HepG2 (cell line): ENCODE measurements around the gene CUL7. TPM values are rescaled to one million over a fixed set of nuclear protein-coding genes. Genes with fewer than 3 reads are reported as not detected.

ENCODE experiments used
- AKAP8 ChIP-seq: sonication (generic); formaldehyde crosslinking; IDR thresholded peaks from 2 replicates; pipeline ENCODE4 v1.5.1; 2020; ENCODE audit warnings: mild to moderate bottlenecking, missing genetic modification reagents
- ATF7 ChIP-seq, 2 experiments: fragments of 450-650 bp in 1 of 2; sonication (generic) in 1 of 2; formaldehyde crosslinking in 1 of 2; IDR thresholded peaks; 2 replicates each; pipeline versions ENCODE4 v1.4.0 to v1.6.1; 2016 to 2020; ENCODE audit warnings: antibody characterized with exemption in 1 of 2, mild to moderate bottlenecking in 1 of 2, missing genetic modification reagents in 1 of 2
- DNMT3B ChIP-seq: conservative IDR thresholded peaks from 2 replicates; pipeline ENCODE4 v1.6.1; 2016; ENCODE audit warnings: missing biosample characterization, control low read depth
- GABPB1 ChIP-seq: IDR thresholded peaks from 2 replicates; pipeline ENCODE4 v1.6.1; 2016; ENCODE audit warnings: mild to moderate bottlenecking, missing genetic modification reagents, moderate library complexity, missing compliant biosample characterization
- GATAD1 ChIP-seq: IDR thresholded peaks from 2 replicates; pipeline ENCODE4 v1.6.1; 2016; ENCODE audit warnings: missing genetic modification reagents, missing compliant biosample characterization
- HOXA9 ChIP-seq: sonication (generic); formaldehyde crosslinking; IDR thresholded peaks from 2 replicates; pipeline ENCODE4 v1.8.1; 2022; ENCODE audit warnings: missing genetic modification reagents, mild to moderate bottlenecking, moderate library complexity, borderline replicate concordance
- MBD4 ChIP-seq: IDR thresholded peaks from 2 replicates; pipeline ENCODE4 v1.6.1; 2012; ENCODE audit warnings: low read length, inconsistent platforms, borderline replicate concordance
- PCBP1 ChIP-seq: fragments of 200-400 bp; formaldehyde crosslinking; IDR thresholded peaks from 2 replicates; pipeline ENCODE4 v1.6.1; 2017; ENCODE audit warnings: mild to moderate bottlenecking, low read depth, low read length, borderline replicate concordance
- POLR2G ChIP-seq: fragments of 200-400 bp; formaldehyde crosslinking; IDR thresholded peaks from 2 replicates; pipeline ENCODE4 v1.6.1; 2018; ENCODE audit warnings: mild to moderate bottlenecking, low read depth, low read length, moderate library complexity
- RBM22 ChIP-seq: fragments of 200-400 bp; formaldehyde crosslinking; optimal IDR thresholded peaks from 2 replicates; pipeline ENCODE3; 2017; ENCODE audit warnings: mild to moderate bottlenecking, low read length, moderate library complexity
- RFXAP ChIP-seq: sonication (generic); formaldehyde crosslinking; IDR thresholded peaks from 2 replicates; pipeline ENCODE4 v1.4.0; 2020; ENCODE audit warnings: missing genetic modification reagents, borderline replicate concordance
- SSRP1 ChIP-seq: IDR thresholded peaks from 2 replicates; pipeline ENCODE4 v1.6.1; 2016; ENCODE audit warnings: control low read depth
- THAP9 ChIP-seq: sonication (generic); formaldehyde crosslinking; IDR thresholded peaks from 2 replicates; pipeline ENCODE4; 2020; ENCODE audit warnings: missing genetic modification reagents, mild to moderate bottlenecking, borderline replicate concordance
- ZBTB7B ChIP-seq: sonication (generic); formaldehyde crosslinking; IDR thresholded peaks from 2 replicates; pipeline ENCODE4 v1.4.0; 2020; ENCODE audit warnings: missing genetic modification reagents
- ZFX ChIP-seq: sonication (generic); formaldehyde crosslinking; IDR thresholded peaks from 2 replicates; pipeline ENCODE4 v1.4.0; 2020; ENCODE audit warnings: mild to moderate bottlenecking, low read depth, missing genetic modification reagents, moderate library complexity
- ZMYM3 ChIP-seq: sonication (generic); formaldehyde crosslinking; IDR thresholded peaks from 2 replicates; pipeline ENCODE4 v1.5.1; 2020; ENCODE audit warnings: mild to moderate bottlenecking, missing genetic modification reagents
- ZNF414 ChIP-seq: sonication (generic); formaldehyde crosslinking; IDR thresholded peaks from 2 replicates; pipeline ENCODE4 v1.5.0; 2020; ENCODE audit warnings: missing genetic modification reagents
- ZNF451 ChIP-seq: sonication (generic); formaldehyde crosslinking; IDR thresholded peaks from 2 replicates; pipeline ENCODE4 v1.5.0; 2020; ENCODE audit warnings: mild to moderate bottlenecking, missing genetic modification reagents
- ZNF598 ChIP-seq: sonication (generic); formaldehyde crosslinking; IDR thresholded peaks from 2 replicates; pipeline ENCODE4 v1.5.1; 2020; ENCODE audit warnings: mild to moderate bottlenecking, missing genetic modification reagents, borderline replicate concordance
- ZNF605 ChIP-seq: sonication (generic); formaldehyde crosslinking; IDR thresholded peaks from 2 replicates; pipeline ENCODE4 v1.8.0; 2022; ENCODE audit warnings: mild to moderate bottlenecking, missing genetic modification reagents
- ZNF746 ChIP-seq: sonication (generic); formaldehyde crosslinking; IDR thresholded peaks from 2 replicates; pipeline ENCODE4 v1.8.0; 2022; ENCODE audit warnings: mild to moderate bottlenecking, missing genetic modification reagents
- ZNF747 ChIP-seq: sonication (generic); formaldehyde crosslinking; IDR thresholded peaks from 2 replicates; pipeline ENCODE4 v1.8.1; 2023; ENCODE audit warnings: missing genetic modification reagents, mild to moderate bottlenecking, borderline replicate concordance
- ZNF772 ChIP-seq: sonication (generic); formaldehyde crosslinking; IDR thresholded peaks from 2 replicates; pipeline ENCODE4 v1.5.0; 2020; ENCODE audit warnings: mild to moderate bottlenecking, missing genetic modification reagents
- polyA plus RNA-seq, 8 experiments: library from polyadenylated mRNA; depleted of rRNA in 3 of 8; stranded (reverse) in 7 of 8; unstranded in 1 of 8; fragments of >200 nt; fragmentation: Illumina TruSeq in 4 of 8; extraction: Trizol in 4 of 8; gene quantifications; 2 replicates each; pipeline versions ENCODE4 v1.2.1 to v1.2.3, GENCODE V29; 2011 to 2016; ENCODE audit warnings: low read depth in 4 of 8, missing spikeins in 1 of 8, mixed read lengths in 1 of 8; ENCODE audit not compliant: insufficient read depth in 1 of 8
- total RNA-seq, 5 experiments: library from RNA; depleted of rRNA; stranded (reverse); fragments of >200 nt; fragmentation: Illumina TruSeq; extraction: Trizol; gene quantifications; 2 replicates each; pipeline ENCODE4 v1.2.3, GENCODE V29; 2016; ENCODE audit warnings: low read depth in 1 of 5
- TF ChIP-seq, protein P1 (sequence below): fragments of 450-650 bp; IDR thresholded peaks from 2 replicates; pipeline ENCODE4 v1.6.1; 2016
- TF ChIP-seq, protein P2 (sequence below): IDR thresholded peaks from 2 replicates; pipeline ENCODE4 v1.6.1; 2016; ENCODE audit warnings: missing compliant biosample characterization, missing genetic modification reagents, borderline replicate concordance

Gene CUL7
- total and polyA plus RNA-seq, 2 of the 13 experiments (the other 11 are each of a cell fraction or from before 2014, with no cell fraction given): 32.0 to 60.7 TPM

DNA sequence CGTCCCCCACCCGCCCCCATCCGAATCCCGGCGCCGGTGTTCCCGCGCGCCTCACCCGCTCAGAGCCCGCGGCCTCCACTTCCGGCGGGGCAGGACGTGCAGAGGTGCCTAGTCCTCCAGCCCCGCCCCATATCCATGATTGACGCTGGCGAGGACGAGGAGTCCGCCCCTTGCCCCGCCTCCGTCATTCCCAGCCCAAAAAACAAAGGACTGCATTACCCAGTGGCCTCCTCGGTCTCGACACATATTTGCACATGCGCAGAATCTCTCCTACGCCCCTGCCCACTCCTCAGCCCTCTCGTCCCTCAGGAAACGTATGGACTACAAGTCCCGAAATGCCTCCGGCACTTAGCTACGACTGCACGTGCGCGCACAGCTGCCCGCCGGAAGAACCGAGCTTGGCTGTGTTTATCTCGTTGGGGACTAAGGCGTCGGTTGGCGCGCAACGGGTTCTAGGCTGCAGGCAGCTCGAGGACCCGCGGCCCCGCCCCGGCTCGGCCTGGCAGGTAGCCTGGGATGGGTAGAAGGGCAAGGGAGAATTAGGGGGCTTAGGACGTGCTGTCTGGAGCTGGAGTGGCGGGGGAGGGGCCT is 39.7 kb downstream of the CUL7 start, which contains the start of the genes KLHDC3 and MEA1 (continued):
- TF ChIP-seq, protein P1, sequence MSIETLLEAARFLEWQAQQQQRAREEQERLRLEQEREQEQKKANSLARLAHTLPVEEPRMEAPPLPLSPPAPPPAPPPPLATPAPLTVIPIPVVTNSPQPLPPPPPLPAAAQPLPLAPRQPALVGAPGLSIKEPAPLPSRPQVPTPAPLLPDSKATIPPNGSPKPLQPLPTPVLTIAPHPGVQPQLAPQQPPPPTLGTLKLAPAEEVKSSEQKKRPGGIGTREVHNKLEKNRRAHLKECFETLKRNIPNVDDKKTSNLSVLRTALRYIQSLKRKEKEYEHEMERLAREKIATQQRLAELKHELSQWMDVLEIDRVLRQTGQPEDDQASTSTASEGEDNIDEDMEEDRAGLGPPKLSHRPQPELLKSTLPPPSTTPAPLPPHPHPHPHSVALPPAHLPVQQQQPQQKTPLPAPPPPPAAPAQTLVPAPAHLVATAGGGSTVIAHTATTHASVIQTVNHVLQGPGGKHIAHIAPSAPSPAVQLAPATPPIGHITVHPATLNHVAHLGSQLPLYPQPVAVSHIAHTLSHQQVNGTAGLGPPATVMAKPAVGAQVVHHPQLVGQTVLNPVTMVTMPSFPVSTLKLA: peak; percentile 98
- TF ChIP-seq ZFX (CRISPR knock-in tag): peak; percentile 94
- peak; percentile 75; the same call in 1 of the 2 replicates for TF ChIP-seq THAP9
- TF ChIP-seq ZNF747 (CRISPR knock-in tag): peak; percentile 83; the same call in 1 of the 2 replicates
- TF ChIP-seq AKAP8 (CRISPR knock-in tag): no peak
- no peak for TF ChIP-seq MBD4
- TF ChIP-seq ZNF605: no peak
- TF ChIP-seq ZBTB7B (CRISPR knock-in tag): no peak
- TF ChIP-seq PCBP1: peak; percentile 91; the same call in 1 of the 2 replicates
- no peak for TF ChIP-seq DNMT3B (CRISPR knock-in tag)
- peak; percentile 63; the same call in 1 of the 2 replicates for TF ChIP-seq ZNF414 (CRISPR knock-in tag)
- TF ChIP-seq SSRP1 (CRISPR knock-in tag): peak; percentile 65
- no peak for TF ChIP-seq ZNF598 (CRISPR knock-in tag)
- TF ChIP-seq, protein P2, sequence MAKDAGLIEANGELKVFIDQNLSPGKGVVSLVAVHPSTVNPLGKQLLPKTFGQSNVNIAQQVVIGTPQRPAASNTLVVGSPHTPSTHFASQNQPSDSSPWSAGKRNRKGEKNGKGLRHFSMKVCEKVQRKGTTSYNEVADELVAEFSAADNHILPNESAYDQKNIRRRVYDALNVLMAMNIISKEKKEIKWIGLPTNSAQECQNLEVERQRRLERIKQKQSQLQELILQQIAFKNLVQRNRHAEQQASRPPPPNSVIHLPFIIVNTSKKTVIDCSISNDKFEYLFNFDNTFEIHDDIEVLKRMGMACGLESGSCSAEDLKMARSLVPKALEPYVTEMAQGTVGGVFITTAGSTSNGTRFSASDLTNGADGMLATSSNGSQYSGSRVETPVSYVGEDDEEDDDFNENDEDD: peak; percentile 84
- peak; percentile 36; the same call in 1 of the 2 replicates for TF ChIP-seq ZNF772 (CRISPR knock-in tag)
- 0 out of 2 replicates have a peak, but pooled peaks have one; percentile 51 for TF ChIP-seq ZNF451
- no peak for TF ChIP-seq RFXAP (CRISPR knock-in tag)
- no peak for TF ChIP-seq RBM22
- TF ChIP-seq HOXA9 (CRISPR knock-in tag): no peak
- TF ChIP-seq ZMYM3: no peak
- TF ChIP-seq ZNF746: no peak
- TF ChIP-seq GATAD1 (CRISPR knock-in tag): peak; percentile 91
- peak; percentile 94 for TF ChIP-seq GABPB1 (CRISPR knock-in tag)
- TF ChIP-seq ATF7 (IDR thresholded peaks at IDR 0.05): no peak
- 0 out of 2 replicates have a peak, but pooled peaks have one; percentile 40 for TF ChIP-seq ATF7 (CRISPR knock-in tag; IDR thresholded peaks at IDR 0.05)
- peak; percentile 87 for TF ChIP-seq POLR2G
